G401 (cell line): ENCODE results near the gene HLA-DMB. TPM values are rescaled to one million over a fixed set of nuclear protein-coding genes. Genes with fewer than 3 reads are reported as not detected.

Experiments used
- DNase-seq: peaks from one replicate; pipeline ENCODE4 v3.0.0-alpha.2; 2015; ENCODE audit warnings: low spot score
- in situ Hi-C: cut with HindIII; loops from 2 replicates; pipeline ENCODE4 v1.10.0; 2016; ENCODE audit warnings: low sequenced_read_pairs, mixed read lengths
- total RNA-seq: library from RNA; depleted of rRNA; stranded (reverse); fragments of >200 nt; shearing (Covaris generic); gene quantifications from 2 replicates; pipeline ENCODE4 v1.2.3, GENCODE V29; 2014; rRNA removed

Gene HLA-DMB
- total RNA-seq, 1 experiment from 2014 or later: 8.0 TPM

DNA sequence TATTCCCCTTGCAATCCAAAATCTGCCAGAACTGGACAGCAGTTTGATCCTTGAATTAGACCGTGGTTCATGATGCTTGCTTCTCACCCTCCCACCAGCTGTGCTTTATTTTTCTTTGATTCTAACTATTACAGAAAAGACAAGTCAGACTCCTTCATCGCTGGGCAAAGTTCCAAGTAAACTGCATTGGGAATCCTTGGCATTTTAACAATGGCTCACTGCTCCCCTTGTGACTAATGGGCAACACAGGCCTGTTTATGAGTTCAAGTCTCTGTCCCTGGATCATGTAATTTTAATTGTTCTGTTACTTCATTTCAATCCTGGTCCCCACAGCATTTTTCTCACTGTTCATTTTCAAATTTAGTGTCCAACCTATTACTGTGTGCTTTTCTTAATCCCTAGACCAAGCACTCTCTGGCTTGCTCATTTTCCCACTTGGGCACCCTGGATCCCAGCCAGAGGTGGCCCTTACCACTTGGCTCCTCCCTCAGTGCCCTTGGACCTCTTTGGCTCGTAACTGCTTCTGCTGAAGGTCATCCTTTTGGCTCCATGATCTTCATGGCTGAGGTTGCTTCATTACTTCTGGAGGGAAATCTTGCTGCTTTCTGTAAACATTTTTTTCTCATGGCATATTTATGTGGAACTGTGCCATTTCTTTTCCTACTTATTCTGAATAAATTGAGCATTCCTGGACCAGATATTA, 54.0 kb downstream of the HLA-DMB start:
- in situ Hi-C loops: no loop called here
- no peak for DNase-seq

DNA sequence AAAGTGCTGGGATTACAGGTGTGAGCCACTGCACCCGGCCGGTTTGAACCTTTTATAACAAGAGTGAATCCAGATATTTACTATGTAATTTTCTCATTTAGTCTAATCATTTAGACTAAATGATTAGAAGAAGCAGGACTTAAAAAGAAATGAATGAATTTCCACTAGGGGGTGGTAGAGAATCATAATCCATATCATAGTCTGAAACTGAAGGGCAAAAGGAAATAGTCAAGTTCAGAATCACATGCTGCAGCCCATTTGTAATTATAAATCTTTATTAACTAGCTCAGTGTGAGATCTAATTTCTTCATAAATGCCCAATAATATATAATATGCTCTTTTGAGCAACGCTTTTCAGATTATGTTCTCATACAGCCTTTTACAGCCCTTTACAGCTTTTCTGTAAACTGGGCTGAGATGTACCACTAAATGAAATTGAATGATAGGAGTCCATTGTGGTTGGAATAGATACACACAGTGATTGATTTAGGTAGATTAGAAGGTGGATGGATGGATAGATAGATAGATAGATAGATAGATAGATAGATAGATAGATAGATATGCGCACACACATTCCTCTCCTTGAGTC, 55.0 kb downstream of the HLA-DMB start:
- in situ Hi-C loops: no loop called here

More for the DNA sequence above, 55.0 kb downstream of the HLA-DMB start:
- peak; percentile 88 for DNase-seq

Other genes starting within 250 kb of the HLA-DMB start
- gene HLA-DQA2, start 199.6 kb downstream of the HLA-DMB start, total RNA-seq: not detected in 2 replicates
- not detected in 2 replicates for gene HLA-DQB2, start 177.5 kb downstream of the HLA-DMB start, total RNA-seq
- gene HLA-DOB, start 124.0 kb downstream of the HLA-DMB start, total RNA-seq: not detected in 2 replicates
- 8.9 and 14.5 TPM in 2 replicates for gene TAP2, start 102.3 kb downstream of the HLA-DMB start, total RNA-seq
- not detected in 2 replicates for gene PSMB8, start 97.0 kb downstream of the HLA-DMB start, total RNA-seq
- gene TAP1, start 87.3 kb downstream of the HLA-DMB start, total RNA-seq: 33.4 and 41.3 TPM in 2 replicates
- 20.2 and 26.0 TPM in 2 replicates for gene PSMB9, start 86.8 kb downstream of the HLA-DMB start, total RNA-seq
- gene HLA-DMA, start 12.1 kb upstream of the HLA-DMB start, total RNA-seq: 11.4 and 15.8 TPM in 2 replicates
- 96.4 and 172 TPM in 2 replicates for gene BRD2, start 27.6 kb upstream of the HLA-DMB start, total RNA-seq
- gene HLA-DOA, start 68.6 kb upstream of the HLA-DMB start, total RNA-seq: 1.4 and 1.7 TPM in 2 replicates
- not detected in 2 replicates for gene HLA-DPA1, start 132.6 kb upstream of the HLA-DMB start, total RNA-seq
- not detected in 2 replicates for gene HLA-DPB1, start 135.0 kb upstream of the HLA-DMB start, total RNA-seq